ENCODE measurements around the gene SMG6.
A peak's percentile ranks its signal among the peaks of the same experiment; 100 is the strongest.

SMG6 gene

GRCh38 chr17:2056206-2057174, 247.1 kb downstream of the SMG6 start:
- DNase-seq = peak in 1 of 2 donors; percentile 63

- peak in 1 of 2 donors; percentile 60 for DNase-seq
Measured at GRCh38 chr17:2055292-2056205, 248.0 kb downstream of the SMG6 start.

GRCh38 chr17:2054512-2055291, 248.9 kb downstream of the SMG6 start, which contains the start of gene HIC1:
Gene HIC1 (plus strand): TSS chr17:2055103. CDS start chr17:2056691, 1,588 bp downstream.
- peak; percentile 80 to 85 for DNase-seq

GRCh38 chr17:2054262-2054511, 249.4 kb downstream of the SMG6 start:
- DNase-seq = no peak

- DNase-seq = peak; percentile 82 to 84
Measured at GRCh38 chr17:2053380-2054261, 250.0 kb downstream of the SMG6 start.

- DNase-seq = no peak
Measured at GRCh38 chr17:2051933-2052559, 251.5 kb downstream of the SMG6 start.

GRCh38 chr17:2051061-2051932, 252.3 kb downstream of the SMG6 start:
- peak in 1 of 2 donors; percentile 40 for DNase-seq

GRCh38 chr17:2050300-2051060, 253.1 kb downstream of the SMG6 start:
- peak; percentile 74 to 76 for DNase-seq

GRCh38 chr17:2049333-2050299, 254.0 kb downstream of the SMG6 start:
- DNase-seq = peak; percentile 91

GRCh38 chr17:2048805-2049204, 254.8 kb downstream of the SMG6 start:
- no peak for DNase-seq

- DNase-seq = no peak
Measured at GRCh38 chr17:2047590-2047989, 256.0 kb downstream of the SMG6 start.

- DNase-seq = no peak
Measured at GRCh38 chr17:2044263-2044894, 259.2 kb downstream of the SMG6 start.

- no peak for DNase-seq
Measured at GRCh38 chr17:2043785-2044184, 259.8 kb downstream of the SMG6 start.

GRCh38 chr17:2042933-2043332, 260.7 kb downstream of the SMG6 start:
- no peak for DNase-seq

- DNase-seq = no peak
Measured at GRCh38 chr17:2042390-2042847, 261.2 kb downstream of the SMG6 start.

GRCh38 chr17:2041561-2042389, 261.8 kb downstream of the SMG6 start, which contains the start of gene OVCA2:
Gene OVCA2 (plus strand): TSS chr17:2042022. CDS start chr17:2042048, 26 bp downstream.
- DNase-seq = peak; percentile 97 to 98
